Suppressor macrophage treated with lipopolysaccharide for 4 hours (primary cell): ENCODE measurements around the gene DNAH8.

Experiments
- DNase-seq: peaks from one replicate; pipeline ENCODE4 v3.0.0-alpha.2; 2020

Gene DNAH8

GRCh38 chr6:39078695-39079094 is 363.6 kb downstream of the DNAH8 start:
- DNase-seq = no peak

DNA sequence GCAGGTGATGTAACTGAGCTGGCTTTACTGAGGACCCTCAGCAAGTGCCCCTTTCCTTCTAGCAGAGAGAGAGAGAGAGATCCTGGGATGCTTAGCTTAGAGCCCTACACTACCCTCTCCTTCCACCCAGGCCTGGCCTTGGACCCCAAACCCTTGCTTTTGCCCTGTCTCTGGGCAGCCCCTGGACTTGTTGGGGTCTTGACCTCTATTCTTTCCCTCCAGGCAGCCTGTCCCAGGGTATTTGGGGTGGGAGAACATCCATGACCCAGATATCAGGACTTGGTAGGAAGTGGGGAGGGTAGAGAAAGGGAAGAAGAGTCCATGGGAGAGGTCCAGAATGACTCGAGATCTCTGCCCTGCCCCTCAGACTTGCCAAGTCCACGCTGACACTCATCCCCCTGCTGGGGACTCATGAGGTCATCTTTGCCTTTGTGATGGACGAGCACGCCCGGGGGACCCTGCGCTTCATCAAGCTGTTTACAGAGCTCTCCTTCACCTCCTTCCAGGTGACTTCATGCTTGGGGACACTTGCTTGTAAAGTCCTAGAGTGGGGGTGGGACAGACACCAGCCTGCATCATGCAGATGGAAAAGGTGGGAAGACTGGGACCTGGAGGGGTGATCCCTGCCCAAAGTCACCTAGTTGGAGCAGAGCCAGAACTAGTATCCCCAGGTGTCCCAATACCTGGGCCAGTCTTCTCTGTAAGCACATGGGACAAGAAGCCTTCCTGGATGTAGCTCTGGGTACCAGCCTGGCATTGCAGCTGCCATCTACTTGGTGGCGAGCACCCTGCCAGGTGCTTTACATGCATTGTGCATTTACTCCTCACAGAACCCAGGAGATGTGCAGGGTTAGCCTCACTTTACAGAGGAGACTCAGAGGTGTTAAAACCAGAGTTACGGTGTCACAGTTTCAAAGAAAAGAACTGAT is 364.4 kb downstream of the DNAH8 start:
- no peak for DNase-seq
